ENCODE results near the gene ADGRL3.

ADGRL3 gene

GRCh38 chr4:61511716-61512488, 311.8 kb downstream of the ADGRL3 start:
- no peak overlapping the region for H3K4me2 ChIP-seq (ENCODE audit: low read length)
- H3K4me3 ChIP-seq (ENCODE audit: low read length), result no peak overlapping the region
- no peaks in the 10 kb centered on the region for H3K27me3 ChIP-seq (ENCODE audit: low read depth, low read length)
- H3K27ac ChIP-seq (ENCODE audit: low read length), result no peak overlapping the region
- TF ChIP-seq EZH2phosphoT487 (IDR thresholded peaks at IDR 0.05; ENCODE audit: low read depth), result no peak
- TF ChIP-seq, protein P1, sequence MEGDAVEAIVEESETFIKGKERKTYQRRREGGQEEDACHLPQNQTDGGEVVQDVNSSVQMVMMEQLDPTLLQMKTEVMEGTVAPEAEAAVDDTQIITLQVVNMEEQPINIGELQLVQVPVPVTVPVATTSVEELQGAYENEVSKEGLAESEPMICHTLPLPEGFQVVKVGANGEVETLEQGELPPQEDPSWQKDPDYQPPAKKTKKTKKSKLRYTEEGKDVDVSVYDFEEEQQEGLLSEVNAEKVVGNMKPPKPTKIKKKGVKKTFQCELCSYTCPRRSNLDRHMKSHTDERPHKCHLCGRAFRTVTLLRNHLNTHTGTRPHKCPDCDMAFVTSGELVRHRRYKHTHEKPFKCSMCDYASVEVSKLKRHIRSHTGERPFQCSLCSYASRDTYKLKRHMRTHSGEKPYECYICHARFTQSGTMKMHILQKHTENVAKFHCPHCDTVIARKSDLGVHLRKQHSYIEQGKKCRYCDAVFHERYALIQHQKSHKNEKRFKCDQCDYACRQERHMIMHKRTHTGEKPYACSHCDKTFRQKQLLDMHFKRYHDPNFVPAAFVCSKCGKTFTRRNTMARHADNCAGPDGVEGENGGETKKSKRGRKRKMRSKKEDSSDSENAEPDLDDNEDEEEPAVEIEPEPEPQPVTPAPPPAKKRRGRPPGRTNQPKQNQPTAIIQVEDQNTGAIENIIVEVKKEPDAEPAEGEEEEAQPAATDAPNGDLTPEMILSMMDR (IDR thresholded peaks at IDR 0.05; ENCODE audit: low read depth, low read length), result no peak
- no peaks in the 10 kb centered on the region for H4K20me1 ChIP-seq (ENCODE audit: insufficient read depth, low read length)
- H3K79me2 ChIP-seq (ENCODE audit: low read length), result no peaks in the 10 kb centered on the region
- no peaks in the 10 kb centered on the region for H3K36me3 ChIP-seq (replicated peaks; ENCODE audit: low read depth, low read length)
- H3K9me3 ChIP-seq (ENCODE audit: insufficient read depth, low read length), result no peaks in the 10 kb centered on the region
- no peaks in the 10 kb centered on the region for H3K4me1 ChIP-seq (ENCODE audit: low read length)
- H3K9ac ChIP-seq (ENCODE audit: low read length), result no peak overlapping the region
- H2AFZ ChIP-seq (ENCODE audit: low read depth, low read length), result no peak overlapping the region

DNA sequence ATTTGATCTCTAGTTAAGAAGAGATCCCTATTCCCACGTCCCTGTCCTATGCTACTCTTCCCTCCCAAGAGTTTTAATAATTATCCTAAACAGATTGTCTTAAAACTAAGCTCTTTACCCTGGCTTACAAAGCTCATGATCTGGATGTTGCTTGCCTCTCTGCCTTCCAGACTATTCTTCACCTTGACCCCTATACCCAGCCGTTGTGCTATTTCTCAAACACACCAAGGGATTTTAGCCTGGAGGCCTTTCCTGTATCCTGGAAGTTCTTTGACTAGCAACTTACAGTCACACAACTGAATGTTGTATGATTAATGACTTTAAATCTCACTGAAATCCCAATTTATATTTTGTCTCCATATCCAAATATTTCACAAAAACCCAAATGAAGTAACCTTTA, 314.9 kb downstream of the ADGRL3 start:
- Histone ChIP-seq H3K4me3 (ENCODE audit: low read length) (no peak overlapping the region), H4K20me1 (ENCODE audit: insufficient read depth, low read length) (no peaks in the 10 kb centered on the region), H3K9me3 (ENCODE audit: insufficient read depth, low read length) (no peaks in the 10 kb centered on the region), H2AFZ (ENCODE audit: low read depth, low read length) (no peak overlapping the region), H3K4me2 (ENCODE audit: low read length) (no peak overlapping the region), H3K9ac (ENCODE audit: low read length) (no peak overlapping the region), H3K4me1 (ENCODE audit: low read length) (no peaks in the 10 kb centered on the region), H3K27ac (ENCODE audit: low read length) (no peak overlapping the region), H3K79me2 (ENCODE audit: low read length) (no peaks in the 10 kb centered on the region), H3K27me3 (ENCODE audit: low read depth, low read length) (no peaks in the 10 kb centered on the region), H3K36me3 (replicated peaks; ENCODE audit: low read depth, low read length) (no peaks in the 10 kb centered on the region)
- TF ChIP-seq, protein P1 (IDR thresholded peaks at IDR 0.05; ENCODE audit: low read depth, low read length), result no peak
- TF ChIP-seq EZH2phosphoT487 (IDR thresholded peaks at IDR 0.05; ENCODE audit: low read depth), result no peak

DNA sequence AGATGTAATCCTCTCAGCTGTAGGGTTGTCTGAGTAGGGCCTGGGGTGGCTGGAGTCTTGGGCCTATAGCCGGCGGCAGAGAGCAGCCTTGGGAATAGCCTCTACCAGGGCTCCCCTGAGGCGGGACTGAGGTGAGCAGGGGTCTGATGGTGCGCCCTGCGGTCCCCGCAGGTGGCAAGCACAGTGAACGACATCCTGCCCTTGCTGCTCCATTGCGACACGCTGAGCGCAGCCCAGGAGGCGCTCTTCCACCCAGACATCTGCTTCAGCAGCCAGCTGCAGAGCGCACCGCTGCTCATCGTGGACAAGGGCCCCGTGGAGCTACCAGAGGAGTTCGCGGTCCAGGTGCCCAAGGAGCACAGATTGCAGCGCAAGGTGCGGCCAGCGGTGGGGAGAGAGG, 317.0 kb downstream of the ADGRL3 start:
- Histone ChIP-seq H3K9me3 (ENCODE audit: insufficient read depth, low read length) (no peaks in the 10 kb centered on the region), H3K79me2 (ENCODE audit: low read length) (no peaks in the 10 kb centered on the region), H3K4me1 (ENCODE audit: low read length) (no peaks in the 10 kb centered on the region), H3K36me3 (replicated peaks; ENCODE audit: low read depth, low read length) (no peaks in the 10 kb centered on the region), H3K27ac (ENCODE audit: low read length) (no peak overlapping the region), H2AFZ (ENCODE audit: low read depth, low read length) (no peak overlapping the region), H3K4me3 (ENCODE audit: low read length) (no peak overlapping the region), H3K4me2 (ENCODE audit: low read length) (no peak overlapping the region), H3K27me3 (ENCODE audit: low read depth, low read length) (no peaks in the 10 kb centered on the region), H3K9ac (ENCODE audit: low read length) (no peak overlapping the region), H4K20me1 (ENCODE audit: insufficient read depth, low read length) (no peaks in the 10 kb centered on the region)
- TF ChIP-seq EZH2phosphoT487 (IDR thresholded peaks at IDR 0.05; ENCODE audit: low read depth), result no peak
- TF ChIP-seq, protein P1 (IDR thresholded peaks at IDR 0.05; ENCODE audit: low read depth, low read length), result no peak

GRCh38 chr4:61520166-61520565, 320.0 kb downstream of the ADGRL3 start:
- Histone ChIP-seq H3K4me3 (ENCODE audit: low read length) (no peak overlapping the region), H3K79me2 (ENCODE audit: low read length) (no peaks in the 10 kb centered on the region), H4K20me1 (ENCODE audit: insufficient read depth, low read length) (no peaks in the 10 kb centered on the region), H3K27ac (ENCODE audit: low read length) (no peak overlapping the region), H3K4me2 (ENCODE audit: low read length) (no peak overlapping the region), H2AFZ (ENCODE audit: low read depth, low read length) (no peak overlapping the region), H3K4me1 (ENCODE audit: low read length) (no peaks in the 10 kb centered on the region), H3K36me3 (replicated peaks; ENCODE audit: low read depth, low read length) (no peaks in the 10 kb centered on the region), H3K9me3 (ENCODE audit: insufficient read depth, low read length) (no peaks in the 10 kb centered on the region), H3K27me3 (ENCODE audit: low read depth, low read length) (no peaks in the 10 kb centered on the region), H3K9ac (ENCODE audit: low read length) (no peak overlapping the region)
- no peak for TF ChIP-seq EZH2phosphoT487 (IDR thresholded peaks at IDR 0.05; ENCODE audit: low read depth)
- TF ChIP-seq, protein P1 (IDR thresholded peaks at IDR 0.05; ENCODE audit: low read depth, low read length), result no peak

All from OCI-LY3 (cell line).